Subcutaneous adipose tissue (tissue), 4 donors: Measurements from ENCODE around the gene ARSB. TPM values are rescaled to one million over a fixed set of nuclear protein-coding genes. Genes with fewer than 3 reads are reported as not detected.

Experiments
- CTCF ChIP-seq: fragments of 450-650 bp; IDR thresholded peaks from one replicate; pipeline ENCODE4 v1.5.1; 2016; ENCODE audit warnings: low read depth, mild to moderate bottlenecking, control low read depth, antibody characterized with exemption, moderate library complexity
- total RNA-seq, 4 donors: library from RNA; depleted of rRNA; stranded (reverse); fragments of >200 nt; gene quantifications; one replicate each; pipeline ENCODE4 v1.1.0, GENCODE V29; 2016

Gene ARSB
- total RNA-seq, 4 donors from 2014 or later, result 10.9 to 24.8 (median 17.0) TPM

- no peak for TF ChIP-seq CTCF
These were observed 23.3 kb upstream of the ARSB start for GRCh38 chr5:79008362-79008761.

GRCh38 chr5:79007872-79008271 is 22.8 kb upstream of the ARSB start:
- no peak for TF ChIP-seq CTCF

- no peak for TF ChIP-seq CTCF
These were observed 21.0 kb upstream of the ARSB start for GRCh38 chr5:79005936-79006631.

DNA sequence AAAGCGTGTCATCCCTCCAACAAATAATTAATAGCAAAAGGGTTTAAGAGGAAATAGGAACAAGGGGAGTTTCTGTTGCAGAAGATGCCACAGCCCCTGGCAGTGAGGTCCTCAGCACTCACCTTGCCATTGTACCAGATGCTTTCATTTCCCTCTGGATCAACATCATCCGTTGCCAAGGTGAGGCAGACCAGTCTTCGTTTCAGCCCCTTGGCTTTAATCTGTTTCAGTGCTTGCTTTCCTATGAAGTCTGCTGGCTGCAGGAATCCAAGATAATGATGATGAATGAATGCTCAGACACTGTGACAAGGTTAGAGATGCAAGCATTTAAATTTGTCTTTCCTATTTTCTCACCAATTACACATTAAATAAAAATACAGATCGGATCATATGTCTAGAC is 20.0 kb upstream of the ARSB start:
- no peak for TF ChIP-seq CTCF

- TF ChIP-seq CTCF, result no peak
These were observed 17.3 kb upstream of the ARSB start for GRCh38 chr5:79002374-79002773.

GRCh38 chr5:79001471-79001870 is 16.4 kb upstream of the ARSB start:
- no peak for TF ChIP-seq CTCF

- no peak for TF ChIP-seq CTCF
These were observed 12.0 kb upstream of the ARSB start for GRCh38 chr5:78997090-78997489.
